Trophoblast cell (in vitro differentiated cells and primary cell): ENCODE measurements around the gene DLG2.

ENCODE experiments used
- DNase-seq, 2 donors: peaks; one replicate each; pipeline ENCODE4 v3.0.0-alpha.2; 2016
- H2AFZ ChIP-seq: 2 replicates; pipeline ENCODE4 v1.6.1; 2013; ENCODE audit warnings: low read length, moderate library complexity, mild to moderate bottlenecking; ENCODE audit not compliant: insufficient read depth, poor library complexity
- H2AK5ac ChIP-seq: 2 replicates; pipeline ENCODE4 v1.6.1; 2013; ENCODE audit warnings: mild to moderate bottlenecking, low read length
- H2BK120ac ChIP-seq: 2 replicates; pipeline ENCODE4 v1.6.1; 2013; ENCODE audit warnings: low read length, mild to moderate bottlenecking, moderate library complexity; ENCODE audit not compliant: insufficient read depth, poor library complexity
- H2BK12ac ChIP-seq: 2 replicates; pipeline ENCODE4 v1.6.1; 2013; ENCODE audit warnings: mild to moderate bottlenecking, low read length, moderate library complexity
- H2BK5ac ChIP-seq: 2 replicates; pipeline ENCODE4 v1.6.1; 2013; ENCODE audit warnings: low read length, low read depth, moderate library complexity, mild to moderate bottlenecking; ENCODE audit not compliant: poor library complexity
- H3K14ac ChIP-seq: 2 replicates; pipeline ENCODE4 v1.6.1; 2013; ENCODE audit warnings: mild to moderate bottlenecking, low read length
- H3K18ac ChIP-seq: 2 replicates; pipeline ENCODE4 v1.6.1; 2013; ENCODE audit warnings: mild to moderate bottlenecking, low read length
- H3K23ac ChIP-seq: 2 replicates; pipeline ENCODE4 v1.6.1; 2013; ENCODE audit warnings: low read length
- H3K27ac ChIP-seq: 2 replicates; pipeline ENCODE4 v1.5.1; 2013; ENCODE audit warnings: low read depth, mild to moderate bottlenecking, inconsistent platforms, low read length, moderate library complexity
- H3K27me3 ChIP-seq: 2 replicates; pipeline ENCODE4 v1.6.1; 2013; ENCODE audit warnings: inconsistent platforms, mild to moderate bottlenecking, low read length, moderate library complexity; ENCODE audit not compliant: insufficient read depth
- H3K36me3 ChIP-seq, 2 experiments: 1 replicate in 1 of 2; 2 replicates in 1 of 2; pipeline ENCODE4 v1.6.1; 2013; ENCODE audit warnings: low read length in 2 of 2, mild to moderate bottlenecking in 2 of 2, moderate library complexity in 1 of 2; ENCODE audit not compliant: insufficient read depth in 2 of 2, control insufficient read depth in 1 of 2
- H3K4ac ChIP-seq: 2 replicates; pipeline ENCODE4 v1.6.1; 2013; ENCODE audit warnings: low read depth, mild to moderate bottlenecking, low read length, moderate library complexity
- H3K4me1 ChIP-seq, 2 experiments: 1 replicate in 1 of 2; 2 replicates in 1 of 2; pipeline ENCODE4 v1.6.1; 2013; ENCODE audit warnings: low read length in 2 of 2, mild to moderate bottlenecking in 2 of 2, moderate library complexity in 1 of 2; ENCODE audit not compliant: insufficient read depth in 2 of 2, control insufficient read depth in 1 of 2
- H3K4me2 ChIP-seq: 2 replicates; pipeline ENCODE4 v1.6.1; 2013; ENCODE audit warnings: inconsistent platforms, mild to moderate bottlenecking, low read length, moderate library complexity
- H3K4me3 ChIP-seq: 2 replicates; pipeline ENCODE4 v1.5.1; 2013; ENCODE audit warnings: mild to moderate bottlenecking, low read depth, low read length, inconsistent platforms
- H3K79me1 ChIP-seq: one replicate; pipeline ENCODE4 v1.6.1; 2013; ENCODE audit warnings: low read length
- H3K79me2 ChIP-seq: 2 replicates; pipeline ENCODE4 v1.6.1; 2013; ENCODE audit warnings: low read length, mild to moderate bottlenecking; ENCODE audit not compliant: control insufficient read depth, insufficient read depth, poor library complexity
- H3K9ac ChIP-seq: 2 replicates; pipeline ENCODE4 v1.6.1; 2013; ENCODE audit warnings: mild to moderate bottlenecking, low read length
- H3K9me3 ChIP-seq: 2 replicates; pipeline ENCODE4 v1.6.1; 2013; ENCODE audit warnings: low read depth, mild to moderate bottlenecking, control low read depth, inconsistent platforms, low read length; ENCODE audit not compliant: insufficient read depth
- H4K12ac ChIP-seq: 2 replicates; pipeline ENCODE4 v1.6.1; 2013; ENCODE audit warnings: low read depth, mild to moderate bottlenecking, low read length, moderate library complexity
- H4K8ac ChIP-seq: 2 replicates; pipeline ENCODE4 v1.6.1; 2013; ENCODE audit warnings: low read depth, mild to moderate bottlenecking, low read length, moderate library complexity
- H4K91ac ChIP-seq: one replicate; pipeline ENCODE4 v1.6.1; 2013; ENCODE audit warnings: low read depth, mild to moderate bottlenecking, low read length, moderate library complexity
- WGBS: extraction: QIAGEN DNeasy Blood & Tissue Kit; methylation state at CpG from one replicate; pipeline ENCODE4 v1.1.7; 2013; ENCODE audit warnings: missing lambda C conversion rate; ENCODE audit not compliant: insufficient read length, insufficient coverage; ENCODE audit errors: extremely low coverage; 5-methylcytosine and 5-hydroxymethylcytosine counted together

The DLG2 gene

DNA sequence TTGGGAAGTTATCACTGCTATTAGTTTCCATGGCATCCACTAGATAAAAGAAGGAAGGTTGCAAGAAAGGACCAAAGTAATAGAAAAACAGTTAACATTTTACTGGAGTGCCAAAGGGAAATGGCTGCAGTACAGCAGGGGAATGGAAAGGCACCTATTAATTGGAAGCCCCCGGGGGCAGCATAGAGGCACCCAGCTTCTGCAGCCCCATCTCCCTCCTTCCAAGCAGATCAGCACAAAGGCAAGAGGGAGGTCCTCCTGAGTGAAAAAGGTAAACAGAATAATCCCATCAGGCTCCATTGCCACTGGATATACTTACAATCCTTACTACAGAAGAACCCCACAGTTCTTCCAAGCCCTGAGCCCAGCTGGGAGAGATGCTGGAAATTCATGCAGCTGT is 887.1 kb downstream of the DLG2 start:
- no peak overlapping the region for H3K4ac ChIP-seq
- no peaks in the 10 kb centered on the region for H3K27me3 ChIP-seq
- peaks cover 3% of the 10 kb centered on the region for H3K9me3 ChIP-seq
- H2AFZ ChIP-seq: no peak overlapping the region
- no peak overlapping the region for H2BK12ac ChIP-seq
- no peak overlapping the region for H3K18ac ChIP-seq
- H3K79me1 ChIP-seq: no peaks in the 10 kb centered on the region
- H4K91ac ChIP-seq: no peak overlapping the region
- H2BK5ac ChIP-seq: no peak overlapping the region
- no peak overlapping the region for H4K8ac ChIP-seq
- H3K9ac ChIP-seq: no peak overlapping the region
- H3K4me3 ChIP-seq: no peak overlapping the region
- H3K14ac ChIP-seq: no peak overlapping the region
- H3K36me3 ChIP-seq: no peaks in the 10 kb centered on the region
- no peak overlapping the region for H3K4me2 ChIP-seq
- H4K12ac ChIP-seq: no peak overlapping the region
- H3K23ac ChIP-seq: no peak overlapping the region
- H2BK120ac ChIP-seq: no peak overlapping the region
- WGBS: no CpG with 5 or more reads among the region's 1 CpG
- no peak overlapping the region for H2AK5ac ChIP-seq
- DNase-seq: no peak
- no peaks in the 10 kb centered on the region for H3K4me1 ChIP-seq
- no peaks in the 10 kb centered on the region for H3K79me2 ChIP-seq
- no peak overlapping the region for H3K27ac ChIP-seq

DNA sequence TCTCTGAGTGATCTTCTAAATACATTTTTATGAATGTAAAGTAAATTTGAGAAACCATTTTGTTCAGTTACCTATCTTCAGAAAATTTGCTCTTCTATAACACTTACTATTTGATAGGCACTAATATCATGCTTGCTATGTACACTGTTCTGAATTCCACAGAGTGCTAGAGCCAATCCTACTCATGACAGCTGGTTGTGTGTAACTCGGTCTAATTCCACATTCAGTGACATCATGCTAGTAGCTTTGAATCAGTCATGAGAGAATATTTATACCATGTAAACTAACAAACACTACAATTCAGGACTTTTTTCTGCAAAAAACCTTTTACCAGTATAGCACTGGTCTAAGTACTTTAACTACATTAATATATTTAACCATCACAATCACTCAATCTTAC is 902.9 kb downstream of the DLG2 start:
- DNase-seq: no peak
- no peak overlapping the region for H2AK5ac ChIP-seq
- no peak overlapping the region for H3K9ac ChIP-seq
- H4K12ac ChIP-seq: no peak overlapping the region
- no peak overlapping the region for H3K4ac ChIP-seq
- no peak overlapping the region for H2BK12ac ChIP-seq
- peaks cover 2% of the 10 kb centered on the region for H3K79me1 ChIP-seq
- no peaks in the 10 kb centered on the region for H3K36me3 ChIP-seq
- no peak overlapping the region for H3K27ac ChIP-seq
- no peak overlapping the region for H2BK5ac ChIP-seq
- H3K79me2 ChIP-seq: no peaks in the 10 kb centered on the region
- no peak overlapping the region for H4K8ac ChIP-seq
- WGBS: no CpG with 5 or more reads among the region's 1 CpG
- H3K4me2 ChIP-seq: no peak overlapping the region
- H2BK120ac ChIP-seq: no peak overlapping the region
- H2AFZ ChIP-seq: no peak overlapping the region
- H3K27me3 ChIP-seq: no peaks in the 10 kb centered on the region
- H3K18ac ChIP-seq: no peak overlapping the region
- no peak overlapping the region for H3K23ac ChIP-seq
- H3K4me3 ChIP-seq: no peak overlapping the region
- H4K91ac ChIP-seq: no peak overlapping the region
- no peak overlapping the region for H3K14ac ChIP-seq
- H3K4me1 ChIP-seq: peaks cover 5 to 7% of the 10 kb centered on the region in 2 experiments
- no peaks in the 10 kb centered on the region for H3K9me3 ChIP-seq

DNA sequence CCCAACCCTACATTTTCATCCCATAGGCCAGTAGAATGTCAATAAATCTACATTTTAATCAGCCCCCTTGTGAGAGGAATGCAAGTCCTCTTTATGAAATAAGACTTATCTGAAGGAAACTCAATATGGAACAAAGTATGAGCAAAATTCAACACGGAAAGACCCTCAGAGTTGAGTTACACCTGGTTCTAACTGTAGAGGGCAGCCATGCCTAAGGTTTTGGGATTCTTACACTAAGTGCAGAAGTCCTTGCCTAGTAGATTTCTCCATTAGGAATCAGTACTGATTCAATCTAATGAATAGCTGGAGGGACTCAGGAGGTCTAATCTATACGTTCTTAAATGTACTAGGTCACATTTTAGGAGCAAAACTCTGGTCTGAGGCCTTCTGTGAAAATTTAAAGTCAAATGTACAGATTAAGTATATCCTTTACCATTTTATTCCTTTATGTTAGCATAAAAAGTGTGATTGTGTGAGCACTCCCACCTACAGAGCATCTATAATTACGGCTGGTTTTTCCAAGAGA is 904.5 kb downstream of the DLG2 start:
- Histone ChIP-seq H4K12ac (no peak overlapping the region), H3K14ac (no peak overlapping the region), H3K9me3 (no peaks in the 10 kb centered on the region), H3K23ac (no peak overlapping the region), H4K8ac (no peak overlapping the region), H2AFZ (no peak overlapping the region), H3K18ac (no peak overlapping the region), H3K79me1 (peaks cover 2% of the 10 kb centered on the region), H3K4me3 (no peak overlapping the region), H3K36me3 (no peaks in the 10 kb centered on the region), H3K79me2 (no peaks in the 10 kb centered on the region), H2BK5ac (no peak overlapping the region), H3K27me3 (no peaks in the 10 kb centered on the region), H3K4me1 (peaks cover 5 to 7% of the 10 kb centered on the region in 2 experiments), H2BK120ac (no peak overlapping the region), H2AK5ac (no peak overlapping the region), H3K4ac (no peak overlapping the region), H3K9ac (no peak overlapping the region), H3K27ac (no peak overlapping the region), H3K4me2 (no peak overlapping the region), H4K91ac (no peak overlapping the region), H2BK12ac (no peak overlapping the region)
- WGBS: no CpG with 5 or more reads among the region's 3 CpGs
- DNase-seq: no peak

DNA sequence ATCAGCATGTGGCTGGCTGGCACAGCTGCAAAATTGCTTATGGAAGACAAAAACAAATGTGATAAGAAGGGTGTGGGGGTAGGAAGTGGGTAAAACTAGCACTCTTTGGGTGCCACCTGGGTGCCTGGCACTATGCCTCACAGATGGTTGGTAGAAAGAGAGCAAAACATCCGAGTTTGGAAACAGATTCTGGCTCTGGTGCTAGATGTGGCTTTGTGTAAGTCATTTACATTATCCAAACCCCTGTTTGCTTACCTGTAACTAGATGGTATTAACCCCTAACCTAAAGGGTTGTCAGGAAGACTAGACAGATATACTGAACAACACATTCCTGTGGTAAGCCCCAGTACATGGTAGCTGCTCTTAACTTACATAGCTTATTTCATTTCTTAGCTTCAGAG is 905.6 kb downstream of the DLG2 start:
- Histone ChIP-seq H4K91ac (no peak overlapping the region), H3K36me3 (no peaks in the 10 kb centered on the region), H3K4me1 (peaks cover 5 to 7% of the 10 kb centered on the region in 2 experiments), H2BK5ac (no peak overlapping the region), H3K79me2 (no peaks in the 10 kb centered on the region), H3K9me3 (no peaks in the 10 kb centered on the region), H3K23ac (peak overlapping the region; percentile 72), H3K27me3 (no peaks in the 10 kb centered on the region), H3K9ac (no peak overlapping the region), H3K14ac (no peak overlapping the region), H2AK5ac (no peak overlapping the region), H2BK12ac (no peak overlapping the region), H3K79me1 (peaks cover 2% of the 10 kb centered on the region), H3K4me3 (no peak overlapping the region), H2BK120ac (no peak overlapping the region), H3K4me2 (peak overlapping the region; percentile 44), H4K8ac (no peak overlapping the region), H3K4ac (no peak overlapping the region), H3K27ac (no peak overlapping the region), H3K18ac (no peak overlapping the region), H2AFZ (no peak overlapping the region), H4K12ac (no peak overlapping the region)
- DNase-seq: no peak
- WGBS: no CpG with 5 or more reads among the region's 1 CpG
